GM19193 (cell line): ENCODE data around the gene ADAMTSL2.

Source experiments
- POLR2A ChIP-seq: IDR thresholded peaks from 4 replicates; pipeline ENCODE4 v1.6.1; 2011; ENCODE audit not compliant: insufficient read depth, insufficient read length; ENCODE audit errors: extremely low read depth

ADAMTSL2 gene

GRCh38 chr9:133597316-133597957 is 62.9 kb downstream of the ADAMTSL2 start:
- TF ChIP-seq POLR2A, result no peak

GRCh38 chr9:133598978-133599377 is 64.5 kb downstream of the ADAMTSL2 start:
- TF ChIP-seq POLR2A, result no peak

- no peak for TF ChIP-seq POLR2A
These were observed 65.1 kb downstream of the ADAMTSL2 start for GRCh38 chr9:133599470-133600173.

- no peak for TF ChIP-seq POLR2A
These were observed 66.2 kb downstream of the ADAMTSL2 start for GRCh38 chr9:133600739-133601138.

GRCh38 chr9:133601746-133602145 is 67.2 kb downstream of the ADAMTSL2 start:
- TF ChIP-seq POLR2A, result no peak

GRCh38 chr9:133602277-133602676 is 67.8 kb downstream of the ADAMTSL2 start:
- no peak for TF ChIP-seq POLR2A

- no peak for TF ChIP-seq POLR2A
These were observed 68.8 kb downstream of the ADAMTSL2 start for GRCh38 chr9:133603135-133603927.

GRCh38 chr9:133604214-133604613 is 69.7 kb downstream of the ADAMTSL2 start:
- no peak for TF ChIP-seq POLR2A

- no peak for TF ChIP-seq POLR2A
These were observed 70.4 kb downstream of the ADAMTSL2 start for GRCh38 chr9:133604856-133605255.

- TF ChIP-seq POLR2A, result no peak
These were observed 70.9 kb downstream of the ADAMTSL2 start for GRCh38 chr9:133605446-133605845.

- no peak for TF ChIP-seq POLR2A
These were observed 71.6 kb downstream of the ADAMTSL2 start for GRCh38 chr9:133605856-133606707.

GRCh38 chr9:133606708-133607025 is 72.2 kb downstream of the ADAMTSL2 start:
- TF ChIP-seq POLR2A, result no peak

GRCh38 chr9:133607381-133607780 is 72.9 kb downstream of the ADAMTSL2 start:
- no peak for TF ChIP-seq POLR2A

GRCh38 chr9:133607976-133608375 is 73.5 kb downstream of the ADAMTSL2 start:
- no peak for TF ChIP-seq POLR2A

GRCh38 chr9:133608382-133608781 is 73.9 kb downstream of the ADAMTSL2 start:
- no peak for TF ChIP-seq POLR2A
